GM21381 (cell line): ENCODE data around the gene PRKCE.

Source experiments
- ATAC-seq: cut with Tn5 transposase; IDR thresholded peaks from one replicate; pipeline ENCODE4 v1.9.1; 2021; ENCODE audit warnings: mild to moderate bottlenecking, moderate library complexity; ENCODE audit not compliant: unreplicated experiment

PRKCE gene

DNA sequence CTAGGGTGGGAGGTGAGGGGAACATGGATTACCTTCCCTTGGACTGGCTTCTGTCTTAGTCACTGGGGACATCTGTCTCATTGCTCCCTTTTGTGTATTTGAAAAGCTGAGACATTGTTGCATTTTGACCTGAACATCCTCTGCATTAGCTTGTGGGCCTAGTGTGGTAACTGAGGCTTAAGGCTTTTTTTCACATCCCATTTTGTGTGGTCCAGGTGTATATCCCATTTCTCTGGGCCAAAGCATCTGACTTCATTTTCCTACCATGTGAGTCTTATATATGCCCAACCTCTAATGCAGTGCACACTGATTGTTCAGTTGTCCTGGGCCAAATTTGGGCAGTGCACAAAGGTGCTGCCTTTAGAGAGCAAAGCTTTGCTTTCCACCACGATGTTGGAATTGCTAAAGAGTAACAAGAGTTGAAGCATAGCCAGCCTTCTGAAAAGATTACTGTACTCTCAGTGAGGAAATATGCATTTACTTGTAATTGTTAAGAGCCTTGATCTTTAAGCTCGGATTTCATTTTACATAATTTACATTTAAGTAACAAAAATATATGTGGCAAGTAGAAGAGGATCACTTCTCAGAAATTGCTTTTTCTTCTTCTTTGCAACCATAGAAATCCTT, 13.3 kb downstream of the PRKCE start:
- ATAC-seq, result no peak

- no peak for ATAC-seq
Measured at GRCh38 chr2:45668509-45668908, 17.0 kb downstream of the PRKCE start.

- no peak for ATAC-seq
Measured at GRCh38 chr2:45669032-45669486, 17.6 kb downstream of the PRKCE start.

- no peak for ATAC-seq
Measured at GRCh38 chr2:45670646-45671045, 19.2 kb downstream of the PRKCE start.

GRCh38 chr2:45672138-45672537, 20.7 kb downstream of the PRKCE start:
- no peak for ATAC-seq

DNA sequence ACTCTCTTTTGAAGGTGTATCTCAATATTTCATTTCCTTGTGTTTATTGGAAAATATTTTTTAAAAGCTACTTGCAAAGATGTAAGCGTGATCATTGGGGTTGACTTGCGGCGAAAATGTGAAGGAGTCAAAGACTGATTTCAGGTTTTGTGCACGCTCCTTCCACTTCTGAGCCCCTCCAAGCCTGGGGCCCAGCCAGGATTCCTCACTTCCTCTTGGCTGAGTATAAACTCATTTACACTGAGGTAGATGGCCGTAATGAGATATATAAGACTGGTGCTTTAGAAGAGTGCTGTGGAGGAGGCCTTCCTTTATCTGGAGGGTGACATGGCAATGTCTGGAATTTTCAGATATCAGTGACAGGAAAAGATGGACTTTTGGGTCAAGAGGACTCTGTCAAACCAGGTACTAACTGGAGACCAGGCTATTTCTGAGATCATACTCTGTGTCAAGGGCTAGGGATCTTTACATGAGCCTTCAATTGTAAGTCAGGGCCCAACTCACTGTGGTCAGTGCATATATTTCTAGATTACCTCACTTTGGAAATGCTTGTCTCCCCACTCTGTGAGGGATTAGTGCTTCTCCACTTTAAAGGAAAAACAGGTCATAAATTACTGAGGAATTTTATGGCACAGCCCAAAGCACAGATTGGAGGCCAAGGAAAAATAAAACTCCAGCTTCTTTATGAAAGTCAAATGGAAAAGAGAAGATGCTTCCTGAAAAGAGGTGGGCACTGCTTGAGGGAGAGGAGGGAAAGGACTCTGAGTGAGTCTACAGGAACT, 22.8 kb downstream of the PRKCE start:
- ATAC-seq, result no peak

- no peak for ATAC-seq
Measured at GRCh38 chr2:45675263-45675812, 23.9 kb downstream of the PRKCE start.

DNA sequence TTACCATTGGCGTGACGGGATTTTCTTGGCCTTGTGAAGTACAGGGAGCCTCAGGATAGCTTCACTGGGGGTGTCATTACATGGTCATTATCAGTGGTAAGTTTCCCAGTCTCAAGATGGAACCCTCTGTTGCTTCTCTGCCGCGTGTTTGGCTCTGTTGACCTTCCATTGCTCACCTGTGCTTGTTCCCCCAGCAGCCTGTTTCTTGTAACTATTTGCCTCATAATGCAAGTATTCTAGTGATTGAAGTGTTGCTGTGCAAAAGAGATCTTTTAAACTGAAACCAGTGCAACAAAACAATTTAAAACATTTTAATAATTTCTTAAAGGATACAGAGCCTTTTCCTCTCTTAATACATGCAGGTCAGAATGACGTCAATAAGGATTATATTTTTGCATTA, 24.6 kb downstream of the PRKCE start:
- ATAC-seq, result no peak

DNA sequence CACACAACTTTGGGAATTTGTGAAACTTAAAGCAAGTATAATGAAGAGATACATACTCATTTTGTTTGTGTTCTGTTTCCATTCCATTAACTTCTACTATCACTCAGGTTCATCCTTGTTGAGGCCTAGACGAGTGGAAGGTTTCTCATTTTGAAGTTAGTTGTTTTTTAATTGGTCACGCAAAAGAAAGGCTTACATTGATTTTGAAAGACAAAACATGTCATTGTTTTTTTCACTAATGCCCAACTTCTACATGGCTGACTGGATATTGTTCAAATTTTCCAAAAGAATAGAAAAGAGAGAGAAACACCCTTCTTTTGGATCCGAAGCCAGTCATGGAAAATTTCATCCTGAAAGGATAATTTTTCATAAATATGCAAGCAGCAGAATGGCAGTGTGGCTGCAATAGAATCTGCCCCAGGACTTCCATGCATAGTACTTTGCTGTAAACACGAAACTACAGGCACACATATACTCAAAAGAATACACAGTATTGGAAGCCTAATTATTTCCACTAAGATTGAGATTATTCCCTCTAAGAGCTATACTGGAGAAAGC, 27.4 kb downstream of the PRKCE start:
- ATAC-seq, result no peak

DNA sequence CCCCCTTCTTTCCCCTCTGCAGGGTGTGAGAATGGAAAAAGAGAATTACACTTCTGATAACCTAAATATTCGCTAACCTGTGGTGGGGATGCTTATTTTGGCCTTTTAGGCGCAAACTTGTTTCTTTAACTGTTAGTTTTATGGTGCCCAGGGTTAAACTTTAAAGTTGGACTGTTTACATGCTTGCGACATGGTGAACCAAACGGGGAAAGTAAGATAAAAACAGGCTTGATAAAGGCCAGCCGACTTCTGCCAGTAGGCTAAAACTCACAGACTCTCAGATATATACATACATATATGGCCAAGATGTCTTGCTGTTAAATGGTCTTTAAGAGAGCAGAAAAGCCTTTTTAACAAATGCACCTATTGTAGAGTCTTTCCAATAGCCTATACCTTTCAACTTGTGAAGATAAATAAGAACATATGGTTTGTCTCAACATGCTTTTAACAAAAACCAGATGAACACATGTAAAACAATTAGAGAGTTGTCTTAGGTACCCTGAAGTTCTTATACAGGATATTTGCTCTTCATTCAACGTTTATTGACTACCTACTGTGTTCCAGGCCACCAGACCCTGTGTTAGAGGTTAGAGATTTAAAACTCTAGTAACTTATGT, 29.0 kb downstream of the PRKCE start:
- no peak for ATAC-seq

GRCh38 chr2:45681675-45682074, 30.2 kb downstream of the PRKCE start:
- ATAC-seq, result peak; percentile 90

DNA sequence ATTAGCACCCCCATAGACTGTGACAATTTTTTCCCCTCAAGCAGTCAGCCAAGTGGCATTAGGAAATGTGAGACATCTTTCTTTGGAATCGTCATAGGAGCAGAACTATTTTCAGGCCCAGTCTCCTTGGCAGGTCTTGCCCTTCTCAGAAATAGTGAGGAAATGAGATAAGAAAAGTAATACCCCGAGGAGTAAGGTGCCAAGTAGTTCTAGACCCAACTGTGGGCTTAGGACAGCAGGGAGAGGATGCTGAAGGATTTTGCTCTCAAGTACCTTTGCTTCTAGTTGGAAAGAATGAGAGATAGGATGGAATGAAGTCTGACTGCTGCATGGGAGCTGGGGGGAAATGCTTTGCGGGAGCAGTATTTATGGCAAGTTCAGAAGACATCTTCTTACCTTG, 31.8 kb downstream of the PRKCE start:
- ATAC-seq, result no peak

GRCh38 chr2:45684756-45685155, 33.3 kb downstream of the PRKCE start:
- ATAC-seq, result no peak

GRCh38 chr2:45685260-45685659, 33.8 kb downstream of the PRKCE start:
- ATAC-seq, result no peak

- ATAC-seq, result no peak
Measured at GRCh38 chr2:45687964-45688363, 36.5 kb downstream of the PRKCE start.

GRCh38 chr2:45688479-45689298, 37.2 kb downstream of the PRKCE start:
- no peak for ATAC-seq

DNA sequence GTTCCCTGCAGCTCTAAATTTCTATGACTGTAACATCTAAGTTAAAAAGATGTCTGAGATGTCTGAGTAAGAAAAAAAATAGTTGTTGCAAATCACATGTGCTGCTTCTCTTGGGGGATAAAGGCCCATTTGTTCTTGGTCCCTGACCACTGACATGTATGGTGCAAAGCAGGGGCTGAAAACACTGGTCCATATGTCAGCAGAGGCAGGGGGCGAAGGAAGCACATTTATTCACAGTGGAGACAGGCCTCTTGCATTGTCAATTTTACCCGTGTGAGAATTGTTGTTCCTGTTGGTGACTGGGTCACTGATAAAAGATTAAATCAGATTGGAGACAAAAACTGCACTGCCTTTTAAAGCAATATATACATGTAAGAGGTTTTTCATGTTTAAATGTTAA, 38.8 kb downstream of the PRKCE start:
- ATAC-seq, result no peak

GRCh38 chr2:45691171-45691999, 39.9 kb downstream of the PRKCE start:
- peak; percentile 43 for ATAC-seq

- ATAC-seq, result no peak
Measured at GRCh38 chr2:45692566-45692965, 41.1 kb downstream of the PRKCE start.
